Neuronal stem cell (in vitro differentiated cells): Measurements from ENCODE around the gene APC2.
"Not testable (repeated sequence)": the region's sequence is repeated elsewhere in the genome, so short reads cannot be mapped to it uniquely, and the experiment has no call there.

Experiments used
- DNase-seq: peaks from one replicate; pipeline ENCODE4 v3.0.0-alpha.2; 2013; ENCODE audit warnings: low spot score
- H2AFZ ChIP-seq: one replicate; pipeline ENCODE4 v1.6.1; 2013; ENCODE audit warnings: mild to moderate bottlenecking, low read length, inconsistent platforms
- H2AK5ac ChIP-seq: 2 replicates; pipeline ENCODE4 v1.6.1; 2013; ENCODE audit warnings: low read depth, mild to moderate bottlenecking, inconsistent platforms, low read length, moderate library complexity, mixed read lengths
- H2BK120ac ChIP-seq: 2 replicates; pipeline ENCODE4 v1.6.1; 2013; ENCODE audit warnings: low read depth, mild to moderate bottlenecking, inconsistent platforms, low read length, moderate library complexity, mixed read lengths
- H2BK12ac ChIP-seq: one replicate; pipeline ENCODE4 v1.6.1; 2013; ENCODE audit warnings: low read length, inconsistent platforms
- H2BK15ac ChIP-seq: 2 replicates; pipeline ENCODE4 v1.6.1; 2013; ENCODE audit warnings: mild to moderate bottlenecking, low read length, inconsistent platforms, mixed read lengths
- H2BK5ac ChIP-seq: one replicate; pipeline ENCODE4 v1.6.1; 2013; ENCODE audit warnings: inconsistent platforms, mild to moderate bottlenecking, low read length, moderate library complexity
- H3K14ac ChIP-seq: one replicate; pipeline ENCODE4 v1.6.1; 2013; ENCODE audit warnings: low read length, inconsistent platforms
- H3K18ac ChIP-seq: 2 replicates; pipeline ENCODE4 v1.6.1; 2013; ENCODE audit warnings: low read length, inconsistent platforms
- H3K23ac ChIP-seq: 2 replicates; pipeline ENCODE4 v1.6.1; 2013; ENCODE audit warnings: low read depth, mild to moderate bottlenecking, mixed read lengths, low read length, inconsistent platforms; ENCODE audit not compliant: poor library complexity
- H3K27ac ChIP-seq: replicated peaks from 3 replicates; pipeline ENCODE4 v1.5.1; 2013; ENCODE audit warnings: low read length, inconsistent platforms
- H3K27me3 ChIP-seq, 3 experiments: 2 replicates each; pipeline ENCODE4 v1.6.1; 2013; ENCODE audit warnings: low read length in 3 of 3, mild to moderate bottlenecking in 2 of 3, inconsistent platforms in 1 of 3, low read depth in 1 of 3, mixed read lengths in 1 of 3, moderate library complexity in 1 of 3; ENCODE audit not compliant: control insufficient read depth in 3 of 3, insufficient read depth in 3 of 3
- H3K36me3 ChIP-seq, 2 donors: replicated peaks in 1 of 2; 2 replicates each; pipeline ENCODE4 v1.6.1; 2013; ENCODE audit warnings: low read length in 2 of 2; ENCODE audit not compliant: control insufficient read depth in 2 of 2, insufficient read depth in 2 of 2
- H3K4ac ChIP-seq: 2 replicates; pipeline ENCODE4 v1.6.1; 2013; ENCODE audit warnings: inconsistent platforms, mild to moderate bottlenecking, low read length, moderate library complexity
- H3K4me1 ChIP-seq, 2 donors: 1 replicate in 1 of 2; 2 replicates in 1 of 2; pipeline ENCODE4 v1.6.1; 2013; ENCODE audit warnings: low read length in 2 of 2, low read depth in 1 of 2; ENCODE audit not compliant: control insufficient read depth in 2 of 2, insufficient read depth in 1 of 2
- H3K4me2 ChIP-seq: one replicate; pipeline ENCODE4 v1.6.1; 2013; ENCODE audit warnings: mild to moderate bottlenecking, low read length, inconsistent platforms; ENCODE audit not compliant: insufficient read depth, poor library complexity, severe bottlenecking
- H3K4me3 ChIP-seq, 2 donors: 2 replicates each; pipeline ENCODE4 v1.5.1; 2013; ENCODE audit warnings: low read length in 2 of 2, mild to moderate bottlenecking in 2 of 2, inconsistent platforms in 1 of 2, moderate library complexity in 1 of 2
- H3K79me1 ChIP-seq: one replicate; pipeline ENCODE4 v1.6.1; 2013; ENCODE audit warnings: low read depth, mild to moderate bottlenecking, inconsistent platforms, low read length, moderate library complexity
- H3K9ac ChIP-seq: one replicate; pipeline ENCODE4 v1.6.1; 2013; ENCODE audit warnings: mild to moderate bottlenecking, low read depth, low read length, inconsistent platforms; ENCODE audit not compliant: poor library complexity
- H3K9me3 ChIP-seq, 2 donors: replicated peaks in 1 of 2; 2 replicates each; pipeline versions ENCODE3 to v1.6.1; 2013; ENCODE audit warnings: low read length in 2 of 2, mild to moderate bottlenecking in 2 of 2, inconsistent platforms in 1 of 2, low read depth in 1 of 2, mixed read lengths in 1 of 2, moderate library complexity in 1 of 2; ENCODE audit not compliant: control insufficient read depth in 2 of 2, insufficient read depth in 1 of 2
- H4K8ac ChIP-seq: one replicate; pipeline ENCODE4 v1.6.1; 2013; ENCODE audit warnings: low read depth, mild to moderate bottlenecking, inconsistent platforms, low read length, moderate library complexity
- H4K91ac ChIP-seq: one replicate; pipeline ENCODE4 v1.6.1; 2013; ENCODE audit warnings: low read length, low read depth, mild to moderate bottlenecking, inconsistent platforms; ENCODE audit not compliant: poor library complexity
- WGBS, 2 donors: extraction: QIAGEN DNeasy Blood & Tissue Kit; methylation state at CpG; one replicate each; pipeline ENCODE4 v1.1.7; 2013; ENCODE audit warnings: missing lambda C conversion rate in 2 of 2, mixed read lengths in 1 of 2; ENCODE audit not compliant: insufficient read length in 2 of 2, insufficient replicate concordance in 1 of 2; ENCODE audit errors: extremely low coverage in 2 of 2; 5-methylcytosine and 5-hydroxymethylcytosine counted together

Gene APC2

GRCh38 chr19:1417681-1418495 lies 32.0 kb upstream of the APC2 start:
- no peak overlapping the region for H2AFZ ChIP-seq
- peaks cover 37 to 80% of the 10 kb centered on the region in 2 donors for H3K36me3 ChIP-seq
- DNase-seq = no peak
- no peak overlapping the region for H3K4ac ChIP-seq
- no peak overlapping the region for H4K91ac ChIP-seq
- no peak overlapping the region for H4K8ac ChIP-seq
- peaks cover 17% of the 10 kb centered on the region in 2 donors for H3K4me1 ChIP-seq
- H2BK120ac ChIP-seq = no peak overlapping the region
- no peak overlapping the region for H2BK5ac ChIP-seq
- H3K4me2 ChIP-seq = no peak overlapping the region
- H3K18ac ChIP-seq = no peak overlapping the region
- no peak overlapping the region for H3K27ac ChIP-seq
- H3K9me3 ChIP-seq = no peaks in the 10 kb centered on the region
- WGBS, 2 donors = no CpG with 5 or more reads among the region's 30 CpGs
- H3K9ac ChIP-seq = no peak overlapping the region
- H3K23ac ChIP-seq = no peak overlapping the region
- H2AK5ac ChIP-seq = no peak overlapping the region
- no peak overlapping the region for H2BK12ac ChIP-seq
- H3K4me3 ChIP-seq = no peak overlapping the region
- peaks cover 33% of the 10 kb centered on the region for H3K79me1 ChIP-seq
- H2BK15ac ChIP-seq = no peak overlapping the region
- no peak overlapping the region for H3K14ac ChIP-seq
- H3K27me3 ChIP-seq = no peaks in the 10 kb centered on the region

GRCh38 chr19:1418496-1418775 lies 31.5 kb upstream of the APC2 start:
- no peak overlapping the region for H2BK5ac ChIP-seq
- H3K9ac ChIP-seq = no peak overlapping the region
- H3K9me3 ChIP-seq = no peaks in the 10 kb centered on the region
- no peak overlapping the region for H3K27ac ChIP-seq
- peaks cover 17 to 18% of the 10 kb centered on the region in 2 donors for H3K4me1 ChIP-seq
- no peaks in the 10 kb centered on the region for H3K27me3 ChIP-seq
- no peak overlapping the region for H2AK5ac ChIP-seq
- peaks cover 32% of the 10 kb centered on the region for H3K79me1 ChIP-seq
- H2BK15ac ChIP-seq = no peak overlapping the region
- no CpG with 5 or more reads among the region's 13 CpGs for WGBS, 2 donors
- no peak overlapping the region for H3K4me2 ChIP-seq
- H3K36me3 ChIP-seq = peaks cover 37 to 80% of the 10 kb centered on the region in 2 donors
- H3K23ac ChIP-seq = no peak overlapping the region
- H3K4me3 ChIP-seq = no peak overlapping the region
- H3K4ac ChIP-seq = no peak overlapping the region
- no peak overlapping the region for H3K14ac ChIP-seq
- H2AFZ ChIP-seq = no peak overlapping the region
- H3K18ac ChIP-seq = no peak overlapping the region
- DNase-seq = no peak
- no peak overlapping the region for H4K91ac ChIP-seq
- H2BK120ac ChIP-seq = no peak overlapping the region
- no peak overlapping the region for H2BK12ac ChIP-seq
- no peak overlapping the region for H4K8ac ChIP-seq

DNA sequence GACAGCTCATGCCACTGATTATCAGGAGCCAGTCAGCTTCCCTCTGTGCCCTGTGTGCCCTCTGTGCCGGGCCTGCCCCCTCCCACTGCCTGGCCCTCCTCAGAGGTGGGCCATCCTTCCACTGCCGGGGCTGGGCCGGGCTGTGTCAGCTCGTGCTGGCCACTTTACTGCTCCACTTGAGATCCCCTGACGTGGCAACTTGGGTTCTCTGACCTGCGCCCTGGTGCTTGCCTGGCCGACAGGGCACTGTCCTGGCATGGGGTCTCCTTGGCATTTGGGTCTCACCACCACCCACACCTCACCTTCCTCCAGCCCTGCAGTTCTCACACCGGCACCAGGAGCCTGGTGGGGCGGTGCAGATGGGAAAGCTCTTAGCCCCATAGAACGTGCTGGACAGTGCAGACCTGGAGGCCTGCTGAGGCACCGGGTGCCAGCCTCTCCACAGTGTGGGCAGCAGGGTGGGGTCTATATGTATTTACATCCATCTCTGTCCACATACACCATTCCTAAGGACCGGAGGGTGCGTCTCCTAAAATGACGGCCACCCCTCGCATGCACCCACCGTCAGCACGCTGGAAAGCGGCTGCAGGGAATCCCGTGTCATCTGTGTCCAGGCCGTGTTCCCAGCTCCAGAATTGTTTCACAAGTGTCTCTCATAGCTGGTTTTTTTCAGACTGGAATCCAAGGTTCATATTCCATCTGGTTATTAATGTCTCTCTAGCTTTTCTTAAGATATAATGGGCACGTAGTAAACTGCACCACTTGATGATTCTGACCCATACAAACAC lies 30.8 kb upstream of the APC2 start:
- H3K27ac ChIP-seq = no peak overlapping the region

GRCh38 chr19:1420085-1420484 lies 29.8 kb upstream of the APC2 start:
- not testable (repeated sequence) for H2BK5ac ChIP-seq, H2BK15ac ChIP-seq, H3K27ac ChIP-seq, H2BK12ac ChIP-seq, H3K4ac ChIP-seq, DNase-seq, H3K9ac ChIP-seq, H3K14ac ChIP-seq, H3K4me3 ChIP-seq, H2AFZ ChIP-seq, H4K91ac ChIP-seq, H3K4me2 ChIP-seq, H3K18ac ChIP-seq, H4K8ac ChIP-seq, H2AK5ac ChIP-seq, H3K27me3 ChIP-seq, H3K9me3 ChIP-seq, H2BK120ac ChIP-seq, H3K23ac ChIP-seq
- Histone ChIP-seq H3K36me3 (peaks cover 46 to 81% of the 10 kb centered on the region in 2 donors), H3K4me1 (peaks cover 22 to 30% of the 10 kb centered on the region in 2 donors), H3K79me1 (peaks cover 45% of the 10 kb centered on the region)
- no CpG with 5 or more reads among the region's 43 CpGs for WGBS, 2 donors

More for the DNA sequence above, 30.8 kb upstream of the APC2 start:
- Histone ChIP-seq H3K9me3 (no peaks in the 10 kb centered on the region), H3K23ac (peak overlapping the region; percentile 1), H3K4me1 (peaks cover 21 to 25% of the 10 kb centered on the region in 2 donors), H3K27me3 (no peaks in the 10 kb centered on the region), H3K9ac (no peak overlapping the region), H4K8ac (no peak overlapping the region), H3K79me1 (peaks cover 38% of the 10 kb centered on the region), H2BK5ac (no peak overlapping the region), H3K18ac (no peak overlapping the region), H2AFZ (no peak overlapping the region), H3K4me2 (no peak overlapping the region), H2BK120ac (no peak overlapping the region), H2BK12ac (no peak overlapping the region), H3K36me3 (peaks cover 42 to 80% of the 10 kb centered on the region in 2 donors), H3K14ac (no peak overlapping the region), H3K4ac (no peak overlapping the region), H2BK15ac (no peak overlapping the region), H2AK5ac (no peak overlapping the region), H4K91ac (no peak overlapping the region), H3K4me3 (no peak overlapping the region)
- WGBS, 2 donors = no CpG with 5 or more reads among the region's 21 CpGs
- DNase-seq = no peak
